ENCODE results near the gene ULK1.
"Not testable (repeated sequence)": the region's sequence is repeated elsewhere in the genome, so short reads cannot be mapped to it uniquely, and the experiment has no call there.

The ULK1 gene

GRCh38 chr12:131867471-131867870, 27.0 kb upstream of the ULK1 start:
- TF ChIP-seq, protein P1, sequence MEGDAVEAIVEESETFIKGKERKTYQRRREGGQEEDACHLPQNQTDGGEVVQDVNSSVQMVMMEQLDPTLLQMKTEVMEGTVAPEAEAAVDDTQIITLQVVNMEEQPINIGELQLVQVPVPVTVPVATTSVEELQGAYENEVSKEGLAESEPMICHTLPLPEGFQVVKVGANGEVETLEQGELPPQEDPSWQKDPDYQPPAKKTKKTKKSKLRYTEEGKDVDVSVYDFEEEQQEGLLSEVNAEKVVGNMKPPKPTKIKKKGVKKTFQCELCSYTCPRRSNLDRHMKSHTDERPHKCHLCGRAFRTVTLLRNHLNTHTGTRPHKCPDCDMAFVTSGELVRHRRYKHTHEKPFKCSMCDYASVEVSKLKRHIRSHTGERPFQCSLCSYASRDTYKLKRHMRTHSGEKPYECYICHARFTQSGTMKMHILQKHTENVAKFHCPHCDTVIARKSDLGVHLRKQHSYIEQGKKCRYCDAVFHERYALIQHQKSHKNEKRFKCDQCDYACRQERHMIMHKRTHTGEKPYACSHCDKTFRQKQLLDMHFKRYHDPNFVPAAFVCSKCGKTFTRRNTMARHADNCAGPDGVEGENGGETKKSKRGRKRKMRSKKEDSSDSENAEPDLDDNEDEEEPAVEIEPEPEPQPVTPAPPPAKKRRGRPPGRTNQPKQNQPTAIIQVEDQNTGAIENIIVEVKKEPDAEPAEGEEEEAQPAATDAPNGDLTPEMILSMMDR (IDR thresholded peaks at IDR 0.05; ENCODE audit: low read depth, low read length, missing control alignments), result no peak
- in situ Hi-C loops (cut with HindIII; ENCODE audit: low sequenced_read_pairs), result no loop called here
- H3K4me3 ChIP-seq (ENCODE audit: low read depth, low read length), result no peak overlapping the region
- DNase-seq (ENCODE audit: low read depth), result no peak

GRCh38 chr12:131867891-131868675, 26.3 kb upstream of the ULK1 start:
- no peak for DNase-seq (ENCODE audit: low read depth)
- TF ChIP-seq, protein P1 (IDR thresholded peaks at IDR 0.05; ENCODE audit: low read depth, low read length, missing control alignments), result no peak
- in situ Hi-C loops (cut with HindIII; ENCODE audit: low sequenced_read_pairs), result no loop called here
- H3K4me3 ChIP-seq (ENCODE audit: low read depth, low read length), result no peak overlapping the region

- in situ Hi-C loops (cut with HindIII; ENCODE audit: low sequenced_read_pairs), result no loop called here
- no peak for DNase-seq (ENCODE audit: low read depth)
- TF ChIP-seq, protein P1 (IDR thresholded peaks at IDR 0.05; ENCODE audit: low read depth, low read length, missing control alignments), result no peak
- no peak overlapping the region for H3K4me3 ChIP-seq (ENCODE audit: low read depth, low read length)
Measured at GRCh38 chr12:131869871-131870418, 24.5 kb upstream of the ULK1 start.

DNA sequence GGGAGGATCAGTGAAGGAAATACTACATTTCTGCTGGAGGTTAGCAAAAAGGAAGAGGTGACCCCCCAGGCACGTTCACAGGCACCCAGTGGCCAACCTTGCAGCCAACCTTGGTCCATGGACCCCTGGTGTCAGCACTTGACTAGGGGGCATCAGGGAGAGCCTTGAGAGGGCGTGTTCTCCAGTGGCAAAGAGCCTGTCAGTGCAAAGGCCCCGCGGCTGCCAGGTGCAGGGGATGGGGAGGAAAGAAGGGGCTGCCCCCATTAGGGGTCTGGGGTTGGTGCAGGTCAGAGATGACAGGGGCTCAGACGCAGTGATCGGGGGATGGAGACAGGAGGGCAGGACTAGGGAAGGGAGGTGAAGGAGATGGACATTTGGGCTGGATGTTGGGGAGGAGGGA, 22.7 kb upstream of the ULK1 start:
- H3K4me3 ChIP-seq (ENCODE audit: low read depth, low read length), result no peak overlapping the region
- DNase-seq (ENCODE audit: low read depth), result no peak
- TF ChIP-seq, protein P1 (IDR thresholded peaks at IDR 0.05; ENCODE audit: low read depth, low read length, missing control alignments), result no peak
- in situ Hi-C loops (cut with HindIII; ENCODE audit: low sequenced_read_pairs), result no loop called here

GRCh38 chr12:131872154-131873051, 22.0 kb upstream of the ULK1 start:
- H3K4me3 ChIP-seq (ENCODE audit: low read depth, low read length), result no peak overlapping the region
- DNase-seq (ENCODE audit: low read depth), result no peak
- TF ChIP-seq, protein P1 (IDR thresholded peaks at IDR 0.05; ENCODE audit: low read depth, low read length, missing control alignments), result no peak
- in situ Hi-C loops (cut with HindIII; ENCODE audit: low sequenced_read_pairs), result no loop called here

- no peak overlapping the region for H3K4me3 ChIP-seq (ENCODE audit: low read depth, low read length)
- TF ChIP-seq, protein P1 (IDR thresholded peaks at IDR 0.05; ENCODE audit: low read depth, low read length, missing control alignments), result no peak
- no peak for DNase-seq (ENCODE audit: low read depth)
- in situ Hi-C loops (cut with HindIII; ENCODE audit: low sequenced_read_pairs), result no loop called here
Measured at GRCh38 chr12:131873293-131873692, 21.1 kb upstream of the ULK1 start.

- DNase-seq (ENCODE audit: low read depth); in situ Hi-C loops (cut with HindIII; ENCODE audit: low sequenced_read_pairs); H3K4me3 ChIP-seq (ENCODE audit: low read depth, low read length): not testable (repeated sequence)
Measured at GRCh38 chr12:131874972-131875371, 19.4 kb upstream of the ULK1 start.

DNA sequence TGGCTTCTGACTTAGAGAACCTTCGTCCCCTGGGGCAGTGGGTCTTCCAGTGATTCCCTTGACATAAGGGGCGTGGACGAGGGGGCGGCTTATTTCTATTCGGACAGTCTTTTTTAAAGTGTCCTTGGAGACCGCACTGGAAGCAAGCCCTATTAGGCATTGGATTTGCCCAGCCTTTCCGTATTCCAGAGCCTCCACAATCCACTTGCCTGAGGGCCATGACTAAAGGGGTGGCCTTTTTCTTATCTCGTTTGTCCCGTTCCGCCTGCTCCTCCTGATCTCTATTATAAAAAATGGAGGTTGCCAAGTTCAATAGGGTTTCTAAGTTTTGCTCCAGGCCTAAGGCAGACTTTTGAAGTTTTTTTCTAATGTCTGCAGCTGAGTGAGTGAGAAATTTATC, 17.2 kb upstream of the ULK1 start:
- in situ Hi-C loops (cut with HindIII; ENCODE audit: low sequenced_read_pairs); DNase-seq (ENCODE audit: low read depth); H3K4me3 ChIP-seq (ENCODE audit: low read depth, low read length): not testable (repeated sequence)

- H3K4me3 ChIP-seq (ENCODE audit: low read depth, low read length); in situ Hi-C loops (cut with HindIII; ENCODE audit: low sequenced_read_pairs); DNase-seq (ENCODE audit: low read depth): not testable (repeated sequence)
Measured at GRCh38 chr12:131878436-131878835, 16.0 kb upstream of the ULK1 start.
